HG02943 (cell line): ENCODE measurements around the gene CCNYL1.
"Not testable (repeated sequence)": the region's sequence is repeated elsewhere in the genome, so short reads cannot be mapped to it uniquely, and the experiment has no call there.

ENCODE experiments used
- ATAC-seq: cut with Tn5 transposase; IDR thresholded peaks from one replicate; pipeline ENCODE4 v1.9.1; 2021; ENCODE audit warnings: mild to moderate bottlenecking, low read depth, moderate library complexity; ENCODE audit not compliant: unreplicated experiment

Gene CCNYL1

DNA sequence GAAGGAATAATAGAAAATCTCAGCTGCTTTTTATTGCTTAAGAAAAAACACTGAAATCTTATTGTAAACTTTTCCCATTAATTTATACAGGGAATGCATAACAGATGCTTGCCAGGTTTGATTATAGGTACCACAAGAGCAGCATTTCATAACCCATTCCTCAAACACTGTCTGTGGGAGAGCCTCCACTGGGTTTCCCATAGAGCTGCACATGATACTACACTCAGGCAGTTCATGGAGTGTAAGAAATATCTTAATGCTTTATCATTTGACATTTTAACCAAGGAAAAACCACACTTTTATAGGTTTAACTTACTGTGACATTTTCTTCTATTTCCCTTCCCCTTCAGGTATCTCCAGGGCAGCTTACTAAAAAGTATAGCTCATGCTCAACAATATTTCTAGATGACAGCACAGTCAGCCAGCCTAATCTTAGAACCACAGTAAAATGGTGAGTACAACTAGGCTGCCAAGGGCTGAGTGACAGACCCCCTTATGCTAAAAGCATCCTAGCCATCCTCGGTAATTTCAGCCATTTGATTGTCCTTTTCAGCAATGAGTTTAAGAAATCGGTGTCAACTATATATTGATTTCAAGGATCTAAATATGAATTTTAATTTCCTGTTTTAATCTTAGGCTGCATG, 22.3 kb downstream of the CCNYL1 start:
- ATAC-seq = no peak

DNA sequence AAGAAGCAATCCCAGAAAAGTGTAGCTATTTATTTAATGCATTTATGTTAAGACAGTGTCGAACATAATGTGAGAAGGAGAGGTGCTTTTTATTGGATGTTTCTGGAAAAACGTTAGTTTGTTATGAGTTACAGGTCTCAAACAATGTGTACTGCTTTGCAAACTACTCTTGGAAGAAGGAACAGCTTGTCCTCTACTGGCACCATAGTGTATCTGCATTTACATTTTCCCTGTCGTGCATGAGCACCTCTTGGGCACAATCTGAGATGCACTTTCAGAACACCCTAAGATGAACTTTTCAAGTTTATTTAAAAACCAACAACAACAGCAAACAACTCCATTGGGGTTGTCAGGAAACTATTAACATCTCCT, 22.8 kb downstream of the CCNYL1 start:
- ATAC-seq = no peak

DNA sequence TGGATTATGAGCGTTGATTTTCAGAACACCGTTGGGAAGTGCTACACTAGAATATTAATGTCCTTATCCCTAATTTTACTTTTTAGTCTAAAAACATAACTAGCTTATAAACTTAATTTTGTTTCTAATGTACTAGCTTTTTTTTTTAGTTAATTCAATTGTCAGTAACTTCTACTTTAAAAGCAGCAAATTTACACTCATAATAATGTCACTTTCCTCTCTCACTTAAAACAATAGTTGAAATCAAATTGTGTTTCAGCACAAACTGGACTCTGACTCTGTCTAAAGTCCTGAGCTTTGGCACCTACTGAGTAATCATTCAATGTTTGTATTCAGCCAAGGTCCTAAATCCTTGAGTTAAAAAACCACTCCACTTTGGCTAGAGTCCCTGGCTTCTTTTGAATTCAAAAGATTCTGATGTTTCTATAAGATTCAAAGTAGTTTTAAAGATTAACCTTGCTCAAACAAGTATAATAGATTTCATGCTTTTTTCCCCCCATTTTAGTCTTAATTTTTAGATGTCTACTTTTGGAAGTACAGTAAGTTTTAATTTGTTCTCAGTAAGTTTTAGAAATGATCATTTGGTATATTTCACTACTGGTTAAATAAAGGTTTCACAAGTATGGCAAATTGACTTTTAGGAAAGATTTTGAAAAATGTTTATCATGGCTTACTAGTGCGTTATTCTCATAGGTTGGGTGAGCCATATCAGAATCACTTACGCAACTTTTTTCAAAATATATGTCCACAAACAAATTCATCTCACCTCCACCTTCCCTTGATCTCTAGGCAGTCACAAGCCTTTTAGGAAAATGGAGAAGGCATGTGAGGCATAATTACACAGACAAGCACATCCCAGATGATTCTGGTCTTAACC, 23.4 kb downstream of the CCNYL1 start:
- ATAC-seq = no peak

DNA sequence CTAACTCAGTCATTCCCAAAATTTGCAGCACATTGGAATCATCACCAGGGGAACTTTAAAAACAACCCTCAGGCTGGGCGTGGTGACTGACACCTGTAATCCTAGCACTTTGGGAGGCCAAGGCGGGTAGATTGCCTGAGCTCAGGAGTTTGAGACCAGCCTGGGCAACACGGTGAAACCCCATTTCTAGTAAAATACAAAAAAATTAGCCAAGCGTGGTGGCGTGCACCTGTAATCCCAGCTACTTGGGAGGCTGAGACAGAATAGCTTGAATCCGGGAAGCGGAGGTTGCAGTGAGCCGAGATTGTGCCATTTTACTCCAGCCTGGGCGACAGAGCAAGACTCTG, 24.0 kb downstream of the CCNYL1 start:
- ATAC-seq = not testable (repeated sequence)

DNA sequence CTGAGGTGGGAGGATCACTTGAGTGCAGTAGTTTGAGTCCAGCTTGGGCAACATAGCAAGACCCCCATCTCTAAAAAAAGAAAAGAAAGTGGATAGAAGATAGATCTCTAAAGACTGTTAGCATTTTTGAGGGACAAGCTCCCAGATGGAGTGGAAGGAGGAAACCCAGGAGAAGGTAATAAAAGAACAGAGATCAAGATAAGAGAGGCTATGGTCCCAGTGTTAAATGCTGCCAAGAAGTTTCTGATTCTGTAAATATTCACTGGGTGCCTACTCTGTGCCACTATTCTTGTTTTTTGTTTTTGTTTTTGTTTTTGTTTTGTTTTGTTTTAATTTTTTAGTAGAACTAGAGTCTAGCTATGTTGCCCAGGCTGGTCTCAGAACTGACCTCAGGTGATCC, 32.1 kb downstream of the CCNYL1 start:
- no peak for ATAC-seq

DNA sequence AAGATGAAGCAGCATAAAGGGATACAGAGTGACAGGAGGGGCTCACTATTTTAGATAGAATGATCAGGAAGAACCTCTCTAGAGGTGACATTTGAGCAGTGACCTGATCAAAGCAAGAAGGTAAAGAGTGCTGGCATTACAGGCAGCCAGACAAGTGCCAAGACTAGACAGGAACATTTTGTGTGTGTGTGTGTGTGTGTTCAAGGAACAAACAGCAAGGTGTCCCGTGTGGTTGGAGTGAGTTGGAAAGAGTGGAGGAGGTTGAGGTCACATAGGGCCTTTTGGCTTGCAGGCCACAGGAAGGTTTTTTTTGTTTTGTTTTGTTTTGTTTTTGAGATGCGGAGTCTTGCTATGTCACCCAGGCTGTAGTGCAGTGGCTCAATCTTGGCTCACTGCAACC, 32.6 kb downstream of the CCNYL1 start:
- ATAC-seq = no peak

DNA sequence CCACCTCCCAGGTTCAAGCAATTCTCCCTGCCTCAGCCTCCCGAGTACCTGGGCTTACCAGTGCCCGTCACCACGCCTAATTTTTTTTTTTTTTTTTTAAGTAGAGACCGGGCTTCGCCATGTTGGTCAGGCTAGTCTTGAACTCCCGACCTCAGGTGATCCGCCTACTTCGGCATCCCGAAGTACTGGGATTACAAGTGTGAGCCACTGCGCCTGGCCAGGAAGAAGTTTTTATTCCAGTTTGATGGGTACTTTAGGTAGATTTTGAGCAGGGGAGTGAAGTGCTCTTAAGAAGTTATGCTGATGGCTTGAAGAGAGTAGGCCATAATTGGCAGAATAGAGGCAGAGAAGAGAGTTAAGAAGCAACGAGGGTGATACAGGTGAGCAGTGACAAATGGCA, 33.0 kb downstream of the CCNYL1 start:
- ATAC-seq = no peak

DNA sequence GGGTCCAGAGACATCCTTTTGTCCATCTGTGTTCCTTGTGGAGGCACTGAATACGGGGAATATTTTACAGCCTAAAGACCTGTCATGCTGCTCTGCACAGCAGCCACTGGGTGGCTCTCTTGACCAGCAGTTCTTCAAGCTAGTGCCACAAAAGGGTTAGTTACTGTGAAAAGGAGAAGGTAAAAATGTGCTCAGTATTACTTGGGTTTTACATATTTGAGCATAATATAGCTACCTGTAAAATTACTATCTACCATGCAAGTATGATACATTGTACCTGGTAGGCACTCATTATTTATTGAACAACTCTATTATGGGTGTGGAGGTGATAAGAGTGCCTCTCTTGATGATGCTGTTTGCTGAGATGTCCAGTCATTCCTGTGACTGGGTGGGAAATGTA, 34.7 kb downstream of the CCNYL1 start:
- ATAC-seq = peak; percentile 76

DNA sequence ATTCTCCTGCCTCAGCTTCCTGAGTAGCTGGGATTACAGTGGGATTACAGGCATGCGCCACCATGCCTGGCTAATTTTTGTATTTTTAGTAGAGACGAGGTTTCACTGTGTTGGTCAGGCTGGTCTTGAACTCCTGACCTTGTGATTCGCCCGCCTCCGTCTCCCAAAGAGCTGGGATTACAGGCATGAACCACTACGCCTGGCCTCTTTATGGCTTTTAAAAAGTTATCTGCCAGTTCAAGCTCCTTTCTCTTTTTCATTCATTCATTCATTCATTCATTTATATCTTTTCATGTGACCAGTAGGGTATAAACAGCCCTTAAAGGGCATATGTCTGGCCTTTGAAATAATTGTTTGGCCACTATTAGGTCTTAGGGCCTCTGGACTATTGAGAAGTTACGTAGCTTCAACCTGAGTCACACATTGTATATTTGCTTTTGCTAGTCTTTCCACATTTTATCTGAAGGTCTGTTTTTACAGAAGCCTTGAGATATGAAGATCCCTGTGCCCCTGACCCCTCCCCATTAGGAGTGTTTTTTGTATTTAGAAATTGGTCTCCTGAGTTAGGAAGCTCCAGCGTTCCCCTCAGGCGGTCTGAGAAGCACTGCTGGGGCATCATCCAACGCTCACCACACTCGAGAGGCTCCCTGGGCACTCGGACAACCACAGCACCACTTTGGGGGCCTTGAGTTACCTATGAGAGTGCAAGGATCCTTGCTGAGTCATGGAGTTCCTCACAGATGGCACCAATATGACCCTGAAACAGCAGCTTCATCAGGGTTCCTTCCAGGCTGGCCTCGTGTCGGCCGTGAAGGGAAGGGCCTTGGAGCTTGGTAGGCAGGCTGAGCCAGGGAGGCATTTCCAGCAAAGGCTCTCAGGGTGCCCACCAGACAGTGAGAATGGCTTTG, 36.5 kb downstream of the CCNYL1 start:
- ATAC-seq = no peak

DNA sequence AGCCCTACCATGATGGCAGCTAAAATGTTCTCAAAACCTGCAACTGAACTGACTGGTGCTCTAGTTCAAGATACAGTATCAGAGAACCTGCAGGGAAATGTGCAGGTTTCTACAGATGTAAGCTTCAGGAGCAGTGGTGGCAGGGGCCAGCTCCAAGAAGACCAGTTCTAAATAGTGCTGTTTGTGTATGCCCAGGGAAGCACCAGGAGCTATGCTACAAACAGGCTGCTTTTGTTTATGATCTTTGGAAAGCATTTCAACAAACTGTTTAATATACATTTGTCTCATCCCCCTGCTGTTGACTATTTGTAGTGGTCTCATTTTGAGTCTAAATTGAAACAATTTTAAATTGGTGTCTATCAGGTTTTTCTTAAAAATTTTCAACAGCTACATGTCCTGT, 37.6 kb downstream of the CCNYL1 start:
- no peak for ATAC-seq

DNA sequence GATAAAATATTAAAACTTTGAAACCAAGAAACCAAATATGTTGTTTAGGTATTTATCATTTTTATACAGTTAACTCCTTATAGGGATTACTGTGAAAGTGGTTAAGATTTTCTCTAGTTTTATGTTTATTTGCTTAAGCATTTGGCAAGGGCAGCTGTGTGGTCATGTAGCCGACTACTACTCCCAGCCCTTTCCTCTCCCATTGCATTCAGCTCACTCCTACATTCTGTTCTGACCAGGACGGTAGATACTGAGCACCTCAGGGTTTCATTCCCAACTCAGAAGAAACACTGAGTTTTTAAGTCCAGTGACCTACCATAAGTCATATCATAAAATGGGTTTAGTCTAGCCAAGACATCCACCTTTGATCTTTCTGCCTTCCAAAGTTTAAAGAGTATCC, 38.4 kb downstream of the CCNYL1 start:
- no peak for ATAC-seq

DNA sequence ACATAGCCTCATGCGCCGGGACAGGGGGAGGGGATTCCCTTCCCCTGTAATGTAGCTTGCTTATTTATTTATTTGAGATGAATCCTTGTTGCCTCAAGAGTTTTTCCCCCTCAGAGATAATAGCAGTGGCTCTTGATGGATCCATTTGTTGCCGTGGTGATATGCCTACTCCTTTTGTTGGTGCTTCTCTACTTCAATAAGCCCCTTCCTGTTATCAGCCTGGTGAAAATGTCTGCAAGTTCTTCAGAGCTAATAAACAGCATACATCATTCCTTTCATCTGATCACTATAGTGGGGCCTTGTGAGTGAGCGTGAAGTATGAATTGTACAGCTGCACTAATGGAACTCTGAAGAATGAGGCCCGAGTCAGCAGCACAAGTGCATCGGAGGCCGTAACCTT, 38.9 kb downstream of the CCNYL1 start:
- ATAC-seq = no peak

DNA sequence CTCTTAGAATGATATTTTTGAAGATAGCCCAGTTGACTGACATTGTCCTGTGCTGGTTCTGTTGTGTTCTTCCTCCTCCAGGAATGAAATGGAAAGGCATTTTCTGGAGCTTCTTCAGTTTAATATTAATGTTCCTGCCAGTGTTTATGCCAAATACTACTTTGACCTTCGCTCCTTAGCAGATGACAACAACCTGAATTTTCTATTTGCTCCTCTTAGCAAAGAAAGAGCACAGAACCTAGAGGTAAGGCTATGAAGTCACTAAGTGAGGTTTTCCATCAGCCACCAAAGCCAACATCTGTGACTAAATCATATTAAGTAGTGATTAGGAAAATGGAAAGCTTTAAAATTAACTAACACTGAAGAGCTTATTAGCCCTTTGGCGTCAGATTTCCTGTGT, 39.4 kb downstream of the CCNYL1 start:
- no peak for ATAC-seq

DNA sequence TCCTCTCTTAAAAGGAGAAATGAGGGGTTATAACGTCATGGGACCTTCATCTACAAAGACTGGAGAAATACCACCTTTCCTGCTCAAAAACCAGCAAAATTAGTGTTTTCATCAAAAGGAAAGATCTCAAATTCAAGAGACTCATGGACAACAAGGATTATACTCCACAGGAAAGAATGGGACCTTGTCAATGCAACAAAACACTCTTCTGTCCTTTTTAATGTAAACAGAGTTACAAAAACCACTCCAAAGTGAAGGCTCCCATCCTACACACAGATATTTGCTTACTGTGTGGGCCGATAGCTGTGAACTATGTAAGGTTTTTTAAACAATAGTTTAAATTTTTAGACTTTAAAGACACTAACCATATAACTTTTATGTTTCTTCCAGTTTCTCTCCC, 42.2 kb downstream of the CCNYL1 start:
- ATAC-seq = not testable (repeated sequence)

DNA sequence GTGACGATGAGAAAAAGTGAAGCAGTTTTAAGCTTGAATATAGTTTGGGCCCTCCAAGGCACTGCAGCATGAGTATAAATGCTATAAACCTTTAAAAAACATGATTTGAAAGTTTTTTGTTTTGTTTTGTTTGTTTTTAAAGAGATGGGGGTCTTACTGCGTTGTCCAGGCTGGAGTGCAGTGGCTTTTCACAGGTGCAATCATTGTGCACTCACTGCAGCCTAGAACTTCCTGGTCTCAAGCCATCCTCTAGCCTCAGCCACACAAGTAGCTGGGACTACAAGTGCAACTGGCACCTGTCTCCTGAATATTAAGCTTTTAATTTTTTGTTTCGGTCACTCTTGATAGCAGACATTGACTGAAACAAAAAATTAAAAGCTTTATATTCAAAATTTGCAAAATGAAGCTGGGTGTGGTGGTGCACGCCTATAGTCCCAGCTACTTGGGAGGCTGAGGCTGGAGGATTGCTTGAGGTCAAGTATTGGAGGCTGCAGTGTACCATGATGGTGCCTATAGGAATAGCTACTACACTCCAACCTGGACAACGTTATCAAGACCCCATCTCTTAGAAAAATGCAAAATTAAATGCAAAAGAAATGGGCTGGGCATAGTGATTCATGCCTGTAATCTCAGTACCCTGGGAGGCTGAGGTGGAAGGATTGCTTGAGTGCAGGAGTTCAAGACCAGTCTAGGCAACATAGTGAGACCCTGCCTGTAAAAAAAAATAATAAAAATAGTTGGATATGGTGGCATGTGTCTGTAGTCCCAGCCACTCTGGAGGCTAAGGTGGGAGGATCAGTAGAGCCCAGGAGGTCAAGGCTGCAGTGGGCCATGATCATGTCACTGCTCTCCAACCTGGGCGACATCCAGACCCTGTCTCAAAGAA, 43.3 kb downstream of the CCNYL1 start:
- no peak for ATAC-seq

DNA sequence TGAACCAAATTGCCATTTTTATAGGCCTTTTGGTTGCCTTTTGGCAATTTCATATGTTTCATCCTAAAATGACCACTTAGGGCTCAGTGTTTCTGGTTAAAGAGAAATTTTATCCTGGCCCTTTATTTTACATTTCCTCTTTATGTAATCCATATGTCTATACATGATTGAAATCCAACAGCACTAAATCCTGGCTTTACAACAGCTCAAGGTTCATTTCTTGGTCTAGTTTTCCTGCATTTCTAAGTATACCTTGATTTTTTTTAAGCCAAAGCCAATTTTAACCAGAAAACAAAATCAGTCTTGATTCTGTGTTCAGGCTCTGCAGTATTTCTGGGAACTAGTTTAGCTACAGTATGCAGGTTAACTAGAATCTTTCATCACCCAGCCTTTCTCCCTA, 46.6 kb downstream of the CCNYL1 start:
- ATAC-seq = no peak

DNA sequence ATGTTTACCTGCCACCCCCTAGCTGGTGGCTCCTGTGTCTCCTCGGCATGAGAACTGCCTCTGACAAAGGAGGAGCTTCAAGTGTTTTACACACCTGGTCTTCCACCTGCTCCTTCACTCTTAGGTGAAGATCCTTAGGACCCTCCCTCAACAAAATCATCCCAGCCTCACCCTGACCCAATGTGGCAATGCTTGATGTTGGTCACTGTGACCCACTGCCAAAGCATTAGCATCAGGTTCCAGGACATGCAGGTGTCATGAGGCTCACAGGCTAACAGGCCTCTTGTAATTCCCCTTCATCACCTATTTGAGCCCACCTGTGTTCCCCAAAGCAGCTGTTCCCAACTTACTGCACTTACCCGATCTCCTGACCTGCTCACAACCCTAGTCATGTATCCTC, 48.5 kb downstream of the CCNYL1 start:
- ATAC-seq = no peak

DNA sequence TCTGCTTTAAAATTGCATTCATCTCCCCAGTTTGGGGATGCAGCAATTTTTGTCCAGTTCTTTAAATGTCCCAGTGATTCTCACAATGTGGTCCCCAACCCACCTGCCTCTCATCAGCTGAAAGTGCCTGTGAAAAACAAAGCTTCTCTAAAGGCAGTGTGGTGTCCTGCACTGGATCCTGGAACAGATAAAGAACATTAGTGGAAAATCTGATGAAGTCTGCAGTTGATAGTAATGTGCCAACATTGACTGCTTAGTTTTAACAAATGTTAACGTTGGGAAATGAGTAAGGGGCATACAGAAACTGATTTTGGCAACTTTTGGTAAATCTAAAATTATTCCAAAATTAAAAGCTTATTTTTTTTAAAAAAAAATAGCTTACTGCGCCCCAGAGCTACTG, 49.0 kb downstream of the CCNYL1 start:
- ATAC-seq = no peak

DNA sequence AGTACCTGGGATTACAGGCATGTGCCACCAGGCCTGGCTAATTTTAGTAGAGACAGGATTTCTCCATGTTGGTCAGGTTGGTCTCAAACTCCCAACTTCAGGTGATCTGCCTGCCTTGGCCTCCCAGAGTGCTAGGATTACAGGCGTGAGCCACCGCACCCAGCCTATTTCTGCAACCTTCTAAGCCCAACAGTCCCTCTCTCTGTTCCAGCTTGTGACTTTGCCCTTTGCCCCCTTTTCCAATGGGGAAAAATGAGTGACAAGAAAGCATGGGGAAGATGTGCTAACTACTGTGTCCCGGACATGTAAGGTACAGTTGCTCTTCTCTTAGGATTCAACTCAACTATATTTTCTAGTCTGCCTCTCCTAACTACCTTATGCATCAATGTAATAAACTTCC, 50.0 kb downstream of the CCNYL1 start:
- not testable (repeated sequence) for ATAC-seq

DNA sequence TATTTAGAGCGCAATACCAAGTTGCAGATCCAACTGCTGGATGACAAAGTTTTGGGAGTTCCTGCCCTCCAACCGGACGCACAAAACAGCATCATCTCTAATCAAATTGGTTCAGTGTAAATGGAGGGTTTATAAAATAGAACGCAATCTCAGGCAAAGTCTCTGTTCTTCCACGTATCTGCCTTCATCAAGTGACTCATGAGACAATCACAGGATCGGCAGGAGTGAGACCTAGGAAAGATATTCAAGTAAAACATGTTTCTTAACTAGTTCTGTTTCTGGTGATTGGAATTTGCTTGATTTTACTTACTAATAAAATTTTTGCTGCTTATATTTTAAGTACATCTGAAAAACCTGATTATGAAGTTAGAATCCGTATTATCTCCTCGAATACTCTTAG, 50.7 kb downstream of the CCNYL1 start:
- no peak for ATAC-seq
